NCI-H2107 treated with DMSO at 0.1 percent for 48 hours (cell line): Measurements from ENCODE around the gene KATNIP.

ENCODE experiments used
- DNase-seq: peaks from one replicate; lab custom pipeline; 2025; ENCODE audit not compliant: unreplicated experiment; lab: John Stamatoyannopoulos, UW

Gene KATNIP

GRCh38 chr16:27549746-27550581, at the start of gene KATNIP, which contains the start of gene GTF3C1:
KATNIP (plus strand) TSS chr16:27550144; CDS start chr16:27550171, 27 bp downstream.
GTF3C1 (minus strand) TSS chr16:27549913; CDS start chr16:27549890, 23 bp downstream.
- DNase-seq = peak; percentile 88

GRCh38 chr16:27500801-27501200, 49.1 kb upstream of the KATNIP start:
- DNase-seq = no peak

GRCh38 chr16:27503662-27504061, 46.3 kb upstream of the KATNIP start:
- no peak for DNase-seq

GRCh38 chr16:27505297-27506236, 44.4 kb upstream of the KATNIP start:
- DNase-seq = no peak

GRCh38 chr16:27506771-27507170, 43.2 kb upstream of the KATNIP start:
- DNase-seq = no peak

GRCh38 chr16:27508476-27508875, 41.5 kb upstream of the KATNIP start:
- DNase-seq = no peak

GRCh38 chr16:27511657-27512448, 38.1 kb upstream of the KATNIP start:
- no peak for DNase-seq

GRCh38 chr16:27514806-27515205, 35.1 kb upstream of the KATNIP start:
- DNase-seq = no peak

- peak; percentile 25 for DNase-seq
These were observed 34.0 kb upstream of the KATNIP start for GRCh38 chr16:27515874-27516353.

- no peak for DNase-seq
These were observed 33.6 kb upstream of the KATNIP start for GRCh38 chr16:27516365-27516764.

GRCh38 chr16:27517664-27518063, 32.3 kb upstream of the KATNIP start:
- DNase-seq = peak; percentile 95

- no peak for DNase-seq
These were observed 31.7 kb upstream of the KATNIP start for GRCh38 chr16:27518226-27518625.

GRCh38 chr16:27520982-27521673, 28.8 kb upstream of the KATNIP start:
- DNase-seq = no peak

- no peak for DNase-seq
These were observed 27.7 kb upstream of the KATNIP start for GRCh38 chr16:27522173-27522707.

- peak; percentile 36 for DNase-seq
These were observed 23.8 kb upstream of the KATNIP start for GRCh38 chr16:27526180-27526579.

GRCh38 chr16:27528294-27528693, 21.6 kb upstream of the KATNIP start:
- no peak for DNase-seq

- no peak for DNase-seq
These were observed 20.0 kb upstream of the KATNIP start for GRCh38 chr16:27529962-27530361.

GRCh38 chr16:27531186-27531585, 18.8 kb upstream of the KATNIP start:
- no peak for DNase-seq

GRCh38 chr16:27531826-27532800, 17.8 kb upstream of the KATNIP start:
- no peak for DNase-seq
